Fibroblast of lung (primary cell): ENCODE data around the gene GPR55. TPM values are rescaled to one million over a fixed set of nuclear protein-coding genes. Genes with fewer than 3 reads are reported as not detected.

Experiments used
- DNase-seq, 2 donors: peaks; one replicate each; pipeline versions ENCODE4 v3.0.0 to v3.0.0-alpha.2; 2010; ENCODE audit warnings: low read depth in 2 of 2
- H2AFZ ChIP-seq: 2 replicates; pipeline ENCODE4 v1.5.1; 2012; ENCODE audit warnings: low read length, control low read depth, inconsistent platforms
- H3K27ac ChIP-seq: 2 replicates; pipeline ENCODE4 v1.5.1; 2011; ENCODE audit warnings: low read length, control low read depth; ENCODE audit not compliant: insufficient read depth
- H3K27me3 ChIP-seq: 2 replicates; pipeline ENCODE4 v1.5.1; 2011; ENCODE audit warnings: mild to moderate bottlenecking, low read length; ENCODE audit not compliant: control insufficient read depth, insufficient read depth
- H3K36me3 ChIP-seq: 2 replicates; pipeline ENCODE4 v1.5.1; 2011; ENCODE audit warnings: low read length; ENCODE audit not compliant: control insufficient read depth, insufficient read depth
- H3K4me1 ChIP-seq: 2 replicates; pipeline ENCODE4 v1.5.1; 2011; ENCODE audit warnings: low read length; ENCODE audit not compliant: control insufficient read depth, insufficient read depth; ENCODE audit errors: extremely low read depth
- H3K4me2 ChIP-seq: 2 replicates; pipeline ENCODE4 v1.5.1; 2011; ENCODE audit warnings: low read length, control low read depth; ENCODE audit not compliant: insufficient read depth; ENCODE audit errors: extremely low read depth
- H3K4me3 ChIP-seq, 4 experiments: fragments of 200-600 bp in 1 of 4; sonication (generic) in 1 of 4; replicated peaks in 1 of 4; 2 replicates each; pipeline ENCODE4 v1.5.1; 2011 to 2016; ENCODE audit warnings: low read length in 4 of 4, low read depth in 3 of 4, mild to moderate bottlenecking in 3 of 4, control low read depth in 2 of 4, inconsistent platforms in 1 of 4, mixed read lengths in 1 of 4; ENCODE audit not compliant: insufficient read depth in 1 of 4; ENCODE audit errors: control extremely low read depth in 1 of 4
- H3K79me2 ChIP-seq: 2 replicates; pipeline ENCODE4 v1.5.1; 2012; ENCODE audit warnings: mild to moderate bottlenecking, low read length, inconsistent platforms; ENCODE audit not compliant: control insufficient read depth, insufficient read depth
- H3K9ac ChIP-seq: 2 replicates; pipeline ENCODE4 v1.5.1; 2011; ENCODE audit warnings: mild to moderate bottlenecking, low read length, control low read depth; ENCODE audit not compliant: insufficient read depth
- H3K9me3 ChIP-seq: 2 replicates; pipeline ENCODE4 v1.5.1; 2012; ENCODE audit warnings: low read depth, low read length; ENCODE audit not compliant: control insufficient read depth, insufficient read depth
- H4K20me1 ChIP-seq: 2 replicates; pipeline ENCODE4 v1.5.1; 2011; ENCODE audit warnings: low read length; ENCODE audit not compliant: control insufficient read depth, insufficient read depth; ENCODE audit errors: extremely low read depth
- EZH2 ChIP-seq: IDR thresholded peaks from 2 replicates; pipeline ENCODE4 v1.5.1; 2012; ENCODE audit warnings: low read length, control low read depth, mild to moderate bottlenecking; ENCODE audit errors: missing control alignments
- polyA plus RNA-seq, 2 donors: library from polyadenylated mRNA; depleted of rRNA in 1 of 2; stranded (reverse) in 1 of 2; unstranded in 1 of 2; fragments of >200 nt; gene quantifications; 2 replicates each; pipeline ENCODE4 v1.2.1, GENCODE V29; 2011 to 2012; ENCODE audit warnings: missing spikeins in 1 of 2
- total RNA-seq: library from RNA; depleted of rRNA; stranded (reverse); fragments of >200 nt; gene quantifications from 2 replicates; pipeline ENCODE4 v1.2.1, GENCODE V29; 2014
- TF ChIP-seq, protein P1 (sequence below), 2 donors: IDR thresholded peaks in 1 of 2; conservative IDR thresholded peaks in 1 of 2; 1 replicate in 1 of 2; 2 replicates in 1 of 2; pipeline ENCODE4 v1.5.1; 2011 to 2012; ENCODE audit warnings: low read length in 2 of 2, control low read depth in 1 of 2, inconsistent platforms in 1 of 2, low read depth in 1 of 2, mild to moderate bottlenecking in 1 of 2

GPR55 gene
- total and polyA plus RNA-seq, 2 donors (not counting 1 experiment from before 2014, with no cell fraction given), result not detected

DNA sequence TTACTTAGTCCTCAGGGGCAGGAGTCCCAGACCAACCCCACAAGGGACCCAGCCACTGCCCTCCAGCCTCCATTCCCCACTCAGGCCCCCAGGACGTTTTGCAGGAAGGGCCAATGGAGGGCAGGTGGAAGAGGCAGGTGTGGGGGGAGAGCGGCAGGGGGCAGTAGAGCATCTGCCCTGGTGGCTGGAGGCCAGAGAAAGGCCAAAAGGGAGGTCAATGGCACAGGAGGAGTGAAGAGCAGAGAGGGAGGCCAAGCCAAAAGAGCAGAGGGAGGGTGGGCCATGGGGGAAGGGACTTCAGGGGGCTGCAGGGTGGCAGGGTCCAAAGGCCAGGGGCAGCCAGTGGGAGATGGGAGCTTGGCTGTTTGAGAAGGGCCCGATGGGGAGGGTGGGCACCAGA is 17.3 kb upstream of the GPR55 start:
- H4K20me1 ChIP-seq, result no peaks in the 10 kb centered on the region
- H3K79me2 ChIP-seq, result no peaks in the 10 kb centered on the region
- H3K9me3 ChIP-seq, result no peaks in the 10 kb centered on the region
- no peaks in the 10 kb centered on the region for H3K4me1 ChIP-seq
- H3K27ac ChIP-seq, result no peak overlapping the region
- no peaks in the 10 kb centered on the region for H3K36me3 ChIP-seq
- TF ChIP-seq EZH2, result no peak
- TF ChIP-seq, protein P1, sequence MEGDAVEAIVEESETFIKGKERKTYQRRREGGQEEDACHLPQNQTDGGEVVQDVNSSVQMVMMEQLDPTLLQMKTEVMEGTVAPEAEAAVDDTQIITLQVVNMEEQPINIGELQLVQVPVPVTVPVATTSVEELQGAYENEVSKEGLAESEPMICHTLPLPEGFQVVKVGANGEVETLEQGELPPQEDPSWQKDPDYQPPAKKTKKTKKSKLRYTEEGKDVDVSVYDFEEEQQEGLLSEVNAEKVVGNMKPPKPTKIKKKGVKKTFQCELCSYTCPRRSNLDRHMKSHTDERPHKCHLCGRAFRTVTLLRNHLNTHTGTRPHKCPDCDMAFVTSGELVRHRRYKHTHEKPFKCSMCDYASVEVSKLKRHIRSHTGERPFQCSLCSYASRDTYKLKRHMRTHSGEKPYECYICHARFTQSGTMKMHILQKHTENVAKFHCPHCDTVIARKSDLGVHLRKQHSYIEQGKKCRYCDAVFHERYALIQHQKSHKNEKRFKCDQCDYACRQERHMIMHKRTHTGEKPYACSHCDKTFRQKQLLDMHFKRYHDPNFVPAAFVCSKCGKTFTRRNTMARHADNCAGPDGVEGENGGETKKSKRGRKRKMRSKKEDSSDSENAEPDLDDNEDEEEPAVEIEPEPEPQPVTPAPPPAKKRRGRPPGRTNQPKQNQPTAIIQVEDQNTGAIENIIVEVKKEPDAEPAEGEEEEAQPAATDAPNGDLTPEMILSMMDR (conservative IDR thresholded peaks at IDR 0.05 in 1 of 2, IDR thresholded peaks at IDR 0.05 in 1 of 2; ENCODE audit: low read depth in 1 of 2, low read length in 2 of 2), result no peak
- H2AFZ ChIP-seq, result no peak overlapping the region
- H3K9ac ChIP-seq, result no peak overlapping the region
- no peaks in the 10 kb centered on the region for H3K27me3 ChIP-seq
- no peak for DNase-seq
- no peak overlapping the region for H3K4me2 ChIP-seq
- H3K4me3 ChIP-seq, result no peak overlapping the region

DNA sequence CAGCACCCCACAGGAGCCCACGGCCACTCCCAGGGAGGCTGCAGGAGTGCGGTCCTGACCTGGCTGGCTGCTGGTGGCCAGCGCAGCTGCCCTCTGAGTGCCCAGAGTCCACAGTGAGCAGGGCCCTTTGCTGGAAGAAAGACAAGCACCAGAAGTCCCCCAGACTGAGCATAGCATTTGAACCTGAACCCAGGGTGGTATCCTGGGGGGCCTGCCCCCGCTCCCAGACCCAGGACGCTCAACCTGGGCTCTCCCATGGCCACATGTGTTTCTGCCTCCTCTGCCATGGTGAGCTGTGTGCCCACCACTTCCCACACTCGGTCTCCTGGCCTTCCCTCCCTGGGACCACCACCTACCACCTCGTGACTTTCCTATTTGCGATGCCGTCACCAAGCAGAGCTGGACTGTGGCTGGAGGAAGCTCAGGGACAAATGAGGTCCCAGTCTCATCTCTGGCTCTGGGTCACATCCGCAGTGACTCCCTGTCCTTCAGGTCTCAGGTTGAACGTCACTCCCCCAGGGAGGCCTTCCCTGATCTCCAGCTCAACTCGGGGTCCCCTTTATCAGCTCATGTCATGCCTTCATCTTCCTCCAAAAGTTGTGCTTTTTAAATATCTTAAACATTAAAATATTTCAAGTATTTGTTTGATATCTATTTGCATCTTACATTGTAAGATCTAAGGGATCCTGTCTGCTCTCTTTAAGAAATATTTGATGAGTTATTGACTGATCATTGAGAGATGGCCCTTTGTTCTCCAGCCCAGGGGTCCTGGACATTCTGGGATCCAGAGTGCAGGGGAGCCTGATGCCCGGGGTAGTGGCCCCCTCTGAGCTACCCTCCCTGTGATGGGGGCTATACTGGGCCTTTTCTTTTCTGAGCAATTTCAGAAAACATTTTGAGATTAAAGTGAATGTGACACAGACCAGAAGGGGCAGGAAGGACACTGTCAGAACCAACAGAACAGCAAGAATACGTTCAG is 16.4 kb upstream of the GPR55 start:
- Histone ChIP-seq H3K27me3 (no peaks in the 10 kb centered on the region), H3K4me3 (no peak overlapping the region), H4K20me1 (no peaks in the 10 kb centered on the region), H3K27ac (no peak overlapping the region), H3K4me2 (no peak overlapping the region), H3K9me3 (no peaks in the 10 kb centered on the region), H3K4me1 (no peaks in the 10 kb centered on the region), H3K79me2 (no peaks in the 10 kb centered on the region), H3K9ac (no peak overlapping the region), H2AFZ (no peak overlapping the region), H3K36me3 (no peaks in the 10 kb centered on the region)
- no peak for DNase-seq
- TF ChIP-seq EZH2, result no peak
- TF ChIP-seq, protein P1 (conservative IDR thresholded peaks at IDR 0.05 in 1 of 2, IDR thresholded peaks at IDR 0.05 in 1 of 2; ENCODE audit: low read depth in 1 of 2, low read length in 2 of 2), result no peak

DNA sequence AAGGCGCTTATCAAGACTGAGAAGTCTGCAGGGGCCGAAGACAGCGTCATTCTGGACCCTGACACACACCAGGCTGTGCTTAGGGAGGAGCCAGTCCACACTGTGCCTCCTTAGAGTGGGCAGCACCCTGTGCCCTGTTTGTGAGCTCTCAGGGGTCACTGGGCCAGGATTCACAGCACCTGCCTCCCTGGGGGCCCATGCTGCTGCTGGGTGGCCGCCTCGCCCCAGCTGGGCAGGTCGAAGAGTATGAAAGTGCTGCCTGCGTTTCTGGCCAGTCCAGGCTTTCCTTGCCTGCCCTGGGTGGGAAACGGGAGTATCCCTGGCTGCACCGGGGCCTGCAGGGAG is 15.4 kb upstream of the GPR55 start:
- Histone ChIP-seq H3K4me2 (no peak overlapping the region), H3K9me3 (no peaks in the 10 kb centered on the region), H3K27me3 (peaks cover under 1% of the 10 kb centered on the region), H3K79me2 (no peaks in the 10 kb centered on the region), H3K4me1 (no peaks in the 10 kb centered on the region), H3K4me3 (no peak overlapping the region), H3K36me3 (no peaks in the 10 kb centered on the region), H3K9ac (no peak overlapping the region), H2AFZ (no peak overlapping the region), H4K20me1 (no peaks in the 10 kb centered on the region), H3K27ac (no peak overlapping the region)
- TF ChIP-seq, protein P1 (conservative IDR thresholded peaks at IDR 0.05 in 1 of 2, IDR thresholded peaks at IDR 0.05 in 1 of 2; ENCODE audit: low read depth in 1 of 2, low read length in 2 of 2), result no peak
- TF ChIP-seq EZH2, result no peak
- no peak for DNase-seq
